OCI-LY1 (cell line): Measurements from ENCODE around the gene PGM3.

Experiments used
- H2AFZ ChIP-seq: fragments of 200-600 bp; sonication (generic), shearing (Covaris generic); 2 replicates; pipeline ENCODE4 v1.6.0; 2014; ENCODE audit warnings: antibody characterized with exemption, mild to moderate bottlenecking, low read length
- H3F3A ChIP-seq: fragments of 200-600 bp; sonication (generic), shearing (Covaris generic); 2 replicates; pipeline ENCODE4 v1.6.0; 2014; ENCODE audit warnings: mild to moderate bottlenecking, antibody characterized with exemption, low read length, moderate library complexity; ENCODE audit not compliant: insufficient read depth
- H3K27ac ChIP-seq: fragments of 200-600 bp; sonication (generic); 2 replicates; pipeline ENCODE4 v1.5.1; 2014; ENCODE audit warnings: low read length, mixed run types, mild to moderate bottlenecking, low read depth; ENCODE audit not compliant: poor library complexity, severe bottlenecking
- H3K27me3 ChIP-seq: fragments of 200-600 bp; sonication (generic); 2 replicates; pipeline ENCODE4 v1.6.0; 2014; ENCODE audit warnings: antibody characterized with exemption, mild to moderate bottlenecking, low read length, moderate library complexity; ENCODE audit not compliant: insufficient read depth
- H3K36me3 ChIP-seq: fragments of 200-600 bp; sonication (generic); 2 replicates; pipeline ENCODE4 v1.6.1; 2014; ENCODE audit warnings: mild to moderate bottlenecking, antibody characterized with exemption, low read length, moderate library complexity, mixed read lengths; ENCODE audit not compliant: insufficient read depth
- H3K4me1 ChIP-seq: fragments of 200-600 bp; sonication (generic); 2 replicates; pipeline ENCODE4 v1.5.1; 2014; ENCODE audit warnings: mild to moderate bottlenecking, low read length, moderate library complexity; ENCODE audit not compliant: insufficient read depth, severe bottlenecking
- H3K4me2 ChIP-seq: fragments of 200-600 bp; sonication (generic), shearing (Covaris generic); 2 replicates; pipeline ENCODE4 v1.6.1; 2014; ENCODE audit warnings: low read length
- H3K4me3 ChIP-seq: fragments of 200-600 bp; sonication (generic); 2 replicates; pipeline ENCODE4 v1.5.1; 2014; ENCODE audit warnings: low read length, low read depth, mild to moderate bottlenecking, mixed read lengths; ENCODE audit not compliant: poor library complexity, severe bottlenecking
- H3K79me2 ChIP-seq: fragments of 200-600 bp; shearing (Covaris generic); 2 replicates; pipeline ENCODE4 v1.6.1; 2016; ENCODE audit warnings: mixed run types, low read length, mixed read lengths; ENCODE audit not compliant: insufficient read depth
- H3K9ac ChIP-seq: fragments of 200-600 bp; sonication (generic), shearing (Covaris generic); 2 replicates; pipeline ENCODE4 v1.6.1; 2014; ENCODE audit warnings: mild to moderate bottlenecking, low read length, mixed read lengths
- H3K9me2 ChIP-seq: fragments of 200-600 bp; sonication (generic), shearing (Covaris generic); 2 replicates; pipeline ENCODE4 v1.6.1; 2014; ENCODE audit warnings: low read depth, mild to moderate bottlenecking, low read length, mixed read lengths
- H3K9me3 ChIP-seq: fragments of 200-600 bp; shearing (Covaris generic); 2 replicates; pipeline ENCODE4 v1.6.1; 2014; ENCODE audit warnings: low read length, mixed read lengths
- H4K20me1 ChIP-seq: fragments of 200-600 bp; sonication (generic), shearing (Covaris generic); 2 replicates; pipeline ENCODE4 v1.6.0; 2016; ENCODE audit warnings: mild to moderate bottlenecking, low read length; ENCODE audit not compliant: insufficient read depth
- CTCF ChIP-seq: fragments of 200-600 bp; sonication (generic), shearing (Covaris generic); IDR thresholded peaks from 2 replicates; pipeline ENCODE4 v1.5.1; 2017; ENCODE audit warnings: mild to moderate bottlenecking, antibody characterized with exemption, low read length, moderate library complexity, mixed read lengths
- EZH2 ChIP-seq: fragments of 200-600 bp; sonication (generic), shearing (Covaris generic); IDR thresholded peaks from 2 replicates; pipeline ENCODE4 v1.8.0; 2017; ENCODE audit warnings: borderline replicate concordance, mixed run types, mild to moderate bottlenecking, antibody characterized with exemption, low read length, moderate library complexity, mixed read lengths

PGM3 gene

GRCh38 chr6:83183082-83183828 is 9.8 kb downstream of the PGM3 start:
- no peak overlapping the region for H3K9ac ChIP-seq
- H3K4me2 ChIP-seq = no peak overlapping the region
- no peaks in the 10 kb centered on the region for H3K4me1 ChIP-seq
- H3K79me2 ChIP-seq = no peaks in the 10 kb centered on the region
- no peaks in the 10 kb centered on the region for H3F3A ChIP-seq
- TF ChIP-seq EZH2 (no peak), CTCF (no peak)
- no peaks in the 10 kb centered on the region for H3K9me3 ChIP-seq
- H3K4me3 ChIP-seq = no peak overlapping the region
- H3K36me3 ChIP-seq = peaks cover 59% of the 10 kb centered on the region
- no peak overlapping the region for H2AFZ ChIP-seq
- no peaks in the 10 kb centered on the region for H3K27me3 ChIP-seq
- no peaks in the 10 kb centered on the region for H3K9me2 ChIP-seq
- H3K27ac ChIP-seq = no peak overlapping the region
- H4K20me1 ChIP-seq = no peaks in the 10 kb centered on the region

GRCh38 chr6:83182114-83182513 is 11.0 kb downstream of the PGM3 start:
- no peaks in the 10 kb centered on the region for H3K79me2 ChIP-seq
- H3K4me3 ChIP-seq = no peak overlapping the region
- H4K20me1 ChIP-seq = no peaks in the 10 kb centered on the region
- H3K9me3 ChIP-seq = no peaks in the 10 kb centered on the region
- H3K27ac ChIP-seq = no peak overlapping the region
- TF ChIP-seq EZH2 = no peak
- no peak for TF ChIP-seq CTCF
- H3K9ac ChIP-seq = no peak overlapping the region
- no peak overlapping the region for H2AFZ ChIP-seq
- peaks cover 67% of the 10 kb centered on the region for H3K36me3 ChIP-seq
- H3K4me2 ChIP-seq = no peak overlapping the region
- no peaks in the 10 kb centered on the region for H3K27me3 ChIP-seq
- no peaks in the 10 kb centered on the region for H3F3A ChIP-seq
- H3K9me2 ChIP-seq = no peaks in the 10 kb centered on the region
- H3K4me1 ChIP-seq = no peaks in the 10 kb centered on the region

GRCh38 chr6:83180426-83180950 is 12.6 kb downstream of the PGM3 start:
- H3K79me2 ChIP-seq = no peaks in the 10 kb centered on the region
- H3K27me3 ChIP-seq = no peaks in the 10 kb centered on the region
- H4K20me1 ChIP-seq = no peaks in the 10 kb centered on the region
- peaks cover 66% of the 10 kb centered on the region for H3K36me3 ChIP-seq
- no peaks in the 10 kb centered on the region for H3K9me3 ChIP-seq
- H2AFZ ChIP-seq = no peak overlapping the region
- H3K4me1 ChIP-seq = no peaks in the 10 kb centered on the region
- no peaks in the 10 kb centered on the region for H3K9me2 ChIP-seq
- TF ChIP-seq CTCF = no peak
- TF ChIP-seq EZH2 = no peak
- no peaks in the 10 kb centered on the region for H3F3A ChIP-seq
- no peak overlapping the region for H3K4me2 ChIP-seq
- no peak overlapping the region for H3K4me3 ChIP-seq
- H3K27ac ChIP-seq = no peak overlapping the region
- no peak overlapping the region for H3K9ac ChIP-seq
